ENCODE data around the gene WDHD1.
A peak's percentile ranks its signal among the peaks of the same experiment; 100 is the strongest.
"Not testable (repeated sequence)": the region's sequence is repeated elsewhere in the genome, so short reads cannot be mapped to it uniquely, and the experiment has no call there.

The WDHD1 gene

GRCh38 chr14:55047301-55048053 lies 20.6 kb upstream of the WDHD1 start:
- FAIRE-seq: no peak

DNA sequence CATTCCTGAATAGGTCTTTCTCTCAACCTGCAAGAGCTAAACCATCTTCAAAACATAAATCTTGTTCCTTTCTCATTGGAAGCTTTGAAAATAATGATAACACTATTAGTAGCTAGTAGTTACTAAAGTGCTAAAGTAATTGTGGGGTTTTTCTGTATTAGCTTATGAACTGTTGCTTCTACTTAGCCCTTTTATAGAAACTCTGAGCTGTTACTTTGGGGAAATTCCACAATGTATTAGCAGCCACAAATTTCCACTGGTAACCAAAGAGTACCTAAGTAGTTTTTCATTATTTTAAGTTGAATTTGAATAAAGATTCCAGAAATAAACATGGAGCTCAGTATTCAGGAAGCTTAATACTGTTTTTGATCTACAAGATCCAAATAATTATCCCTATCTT lies 18.2 kb upstream of the WDHD1 start:
- FAIRE-seq: no peak

DNA sequence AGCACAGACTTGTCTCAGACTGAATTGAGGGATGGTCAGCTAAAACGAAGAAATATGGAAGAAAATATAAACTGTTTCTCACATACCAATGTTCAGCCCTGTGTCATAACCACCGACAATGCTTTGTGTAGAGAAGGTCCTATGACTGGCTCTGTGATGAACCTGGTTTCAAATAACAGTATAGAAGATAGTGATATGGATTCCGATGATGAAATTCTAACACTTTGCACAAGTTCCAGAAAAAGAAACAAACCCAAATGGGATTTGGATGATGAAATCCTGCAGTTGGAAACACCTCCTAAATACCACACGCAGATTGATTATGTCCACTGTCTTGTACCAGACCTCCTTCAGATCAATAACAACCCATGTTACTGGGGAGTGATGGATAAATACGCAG lies 16.6 kb upstream of the WDHD1 start:
- no peak for FAIRE-seq

GRCh38 chr14:55038708-55039107 lies 11.8 kb upstream of the WDHD1 start:
- FAIRE-seq: no peak

DNA sequence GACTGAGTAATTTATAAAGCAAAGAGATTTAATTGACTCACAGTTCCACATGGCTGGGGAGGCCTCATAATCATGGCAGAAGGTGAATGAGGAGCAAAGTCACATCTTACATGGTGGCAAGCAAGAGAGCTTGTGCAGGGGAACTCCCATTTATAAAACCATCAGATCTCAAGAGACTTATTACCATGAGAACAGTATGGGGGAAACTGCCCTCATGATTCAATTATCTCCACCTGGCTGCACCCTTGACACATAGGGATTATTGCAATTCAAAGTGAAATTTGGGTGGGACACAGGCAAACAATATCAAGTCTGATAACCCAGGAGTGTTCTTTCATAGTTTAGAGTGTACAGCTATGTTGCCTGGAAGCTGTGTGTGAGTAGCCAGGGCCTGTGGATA lies 11.1 kb upstream of the WDHD1 start:
- FAIRE-seq: not testable (repeated sequence)

DNA sequence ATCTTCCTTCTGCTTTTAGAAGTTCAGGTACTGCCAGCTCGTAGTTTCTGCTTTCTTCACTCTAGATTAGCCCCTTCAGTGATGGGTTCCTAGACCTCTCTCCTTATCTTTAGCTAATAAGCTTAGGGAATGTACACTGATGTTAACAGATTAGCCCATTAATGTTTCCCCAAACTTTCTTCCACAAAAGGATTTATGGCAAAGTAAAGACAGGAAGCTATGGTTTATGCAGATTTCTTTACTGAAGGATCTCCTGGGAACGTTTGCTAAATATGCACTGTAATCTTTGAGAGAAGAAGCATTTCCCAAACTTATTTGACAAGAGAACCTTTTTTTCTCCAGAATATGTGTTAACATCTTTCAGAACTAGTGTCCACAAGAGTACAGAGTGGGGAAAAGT lies 4.3 kb upstream of the WDHD1 start:
- FAIRE-seq: no peak

- no peak for FAIRE-seq
These were observed 1.6 kb upstream of the WDHD1 start for GRCh38 chr14:55028476-55028875.

GRCh38 chr14:55028066-55028465 lies 1.2 kb upstream of the WDHD1 start:
- no peak for FAIRE-seq

DNA sequence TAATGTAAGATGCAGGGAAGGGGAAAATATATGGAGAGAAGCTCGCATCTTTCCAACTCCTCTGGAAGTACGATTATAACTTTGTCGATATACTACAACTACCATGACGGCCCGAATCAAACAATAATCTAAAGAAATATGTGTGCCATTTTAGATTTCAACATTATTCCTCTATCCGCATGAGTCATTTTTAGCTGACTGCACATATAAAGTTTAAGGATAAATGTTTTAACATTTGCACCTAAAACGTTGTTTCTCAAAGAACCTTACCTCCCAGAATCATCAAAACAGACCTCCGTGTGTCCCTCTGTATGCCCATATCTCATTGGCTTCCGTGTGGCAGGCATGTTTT lies 482 bp downstream of the WDHD1 start:
- no peak for FAIRE-seq

GRCh38 chr14:55025948-55026347 lies 951 bp downstream of the WDHD1 start:
- no peak for FAIRE-seq

- not testable (repeated sequence) for FAIRE-seq
These were observed 2.5 kb downstream of the WDHD1 start for GRCh38 chr14:55024365-55024764.

DNA sequence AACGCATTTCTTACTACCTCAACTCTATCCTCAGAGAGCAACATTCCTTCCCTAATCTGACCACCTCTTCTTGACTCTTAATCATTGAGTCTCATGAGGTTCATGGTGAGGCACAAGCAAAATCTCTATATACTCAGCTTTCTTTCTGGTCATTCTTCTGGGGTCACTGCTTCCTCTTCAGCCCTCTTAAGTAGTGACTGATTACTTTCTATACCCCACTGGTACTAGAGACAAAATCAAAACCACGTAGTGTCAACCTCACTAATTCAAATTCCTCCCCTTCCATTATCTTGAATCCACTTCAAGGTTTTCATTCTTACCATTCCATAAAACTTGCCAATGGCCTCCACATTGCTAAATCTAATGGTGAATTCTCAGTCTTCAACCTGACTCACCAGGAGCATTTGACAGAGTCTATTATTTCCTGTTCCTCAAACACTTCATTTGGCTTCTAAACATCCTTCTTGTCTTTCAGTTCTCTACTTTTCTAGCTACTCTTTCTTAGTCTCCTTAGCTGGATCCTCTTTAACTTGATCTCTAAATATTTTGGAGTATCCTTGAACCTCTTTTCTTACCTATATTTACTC lies 6.8 kb downstream of the WDHD1 start:
- FAIRE-seq: no peak

DNA sequence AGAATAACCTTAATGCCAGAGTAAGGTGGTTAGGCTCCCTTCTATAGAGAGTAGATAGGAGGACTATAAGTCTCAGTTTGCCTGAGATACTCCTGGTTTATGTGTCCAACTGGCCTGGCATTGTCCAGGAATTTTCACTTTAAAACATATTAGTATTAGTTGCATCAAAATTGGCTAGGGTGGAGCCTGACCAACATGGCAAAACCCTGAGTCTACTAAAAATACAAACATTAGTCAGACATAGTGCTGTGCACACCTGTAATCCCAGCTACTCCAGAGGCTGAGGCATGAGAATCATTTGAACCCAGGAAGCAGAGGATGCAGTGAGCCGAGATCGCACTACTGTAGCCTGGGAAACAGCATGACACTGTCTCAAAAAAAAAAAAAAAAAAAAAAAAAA lies 11.9 kb downstream of the WDHD1 start:
- FAIRE-seq: no peak

- FAIRE-seq: no peak
These were observed 21.8 kb downstream of the WDHD1 start for GRCh38 chr14:55005071-55005470.

DNA sequence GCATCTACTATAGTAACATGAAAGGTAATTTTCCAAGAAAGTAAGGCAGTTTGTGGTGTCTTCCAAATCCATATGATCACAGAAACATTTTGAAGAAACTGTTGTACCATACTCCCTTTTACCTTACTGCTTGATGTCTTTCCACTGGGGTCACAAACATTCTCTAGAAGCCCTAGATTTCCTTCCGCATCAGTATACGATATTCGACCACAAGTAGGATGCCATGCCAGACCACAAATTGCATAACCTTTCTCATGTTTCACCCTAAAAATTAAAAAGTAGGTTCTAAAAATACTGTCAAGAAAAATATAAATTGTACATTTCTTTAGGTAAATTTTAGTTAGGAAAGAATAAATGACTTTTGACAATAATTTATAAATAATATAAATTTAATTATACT lies 26.5 kb downstream of the WDHD1 start:
- FAIRE-seq: no peak

DNA sequence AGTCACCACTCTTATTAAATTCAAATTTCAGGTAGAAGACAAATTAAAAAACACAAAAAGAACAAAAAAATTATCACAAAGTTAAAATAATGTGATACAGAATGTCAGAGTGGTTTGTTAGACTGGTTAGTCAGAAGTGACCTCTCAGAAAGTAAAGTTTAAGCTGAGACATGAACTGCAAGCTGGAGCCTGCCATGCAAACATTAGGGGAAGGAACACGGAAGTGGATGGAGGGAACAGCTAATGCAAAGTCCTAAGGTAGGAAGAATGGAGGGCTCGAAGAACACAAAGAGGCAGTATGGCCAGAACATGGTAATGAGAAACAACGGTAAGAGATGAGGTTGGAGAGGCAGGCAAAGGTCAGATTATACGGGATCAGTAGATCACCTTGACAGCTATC lies 41.7 kb downstream of the WDHD1 start:
- FAIRE-seq: no peak

DNA sequence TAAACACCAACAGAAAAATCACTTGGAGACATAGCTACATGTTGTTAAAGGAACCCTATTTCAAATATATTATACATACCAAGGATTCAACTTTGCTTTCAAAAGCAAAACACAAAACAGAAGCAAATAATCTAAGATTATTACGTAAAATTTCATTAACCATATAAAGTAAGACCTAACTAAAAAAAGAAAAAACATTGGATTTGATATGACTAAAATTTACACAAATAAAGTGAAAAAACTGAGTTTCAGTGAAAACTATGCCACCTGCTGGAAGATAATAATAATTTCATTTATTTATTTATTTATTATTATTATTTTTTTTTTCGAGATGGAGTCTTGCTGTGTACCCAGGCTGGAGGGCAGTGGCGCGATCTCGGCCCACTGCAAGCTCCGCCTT lies 45.2 kb downstream of the WDHD1 start:
- FAIRE-seq: peak; percentile 55

DNA sequence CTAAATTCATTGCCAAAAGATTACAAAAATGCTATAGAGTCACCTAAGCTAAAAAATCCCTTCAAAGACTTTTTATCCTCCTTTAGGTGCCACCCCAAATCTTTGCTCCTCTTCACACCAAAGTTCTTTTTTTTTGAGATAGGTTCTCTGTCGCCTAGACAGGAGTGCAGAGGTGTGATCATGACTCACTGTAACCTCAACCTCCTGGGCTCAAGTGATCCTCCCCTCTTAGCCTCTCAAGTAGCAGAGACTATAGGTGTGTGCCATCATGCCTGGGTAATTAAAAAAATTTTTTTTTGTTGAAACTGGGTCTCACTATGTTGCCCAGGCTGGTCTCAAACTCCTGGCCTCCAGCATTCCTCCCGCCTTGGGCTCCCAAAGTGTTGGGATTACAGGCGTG lies 47.9 kb downstream of the WDHD1 start:
- FAIRE-seq: no peak

DNA sequence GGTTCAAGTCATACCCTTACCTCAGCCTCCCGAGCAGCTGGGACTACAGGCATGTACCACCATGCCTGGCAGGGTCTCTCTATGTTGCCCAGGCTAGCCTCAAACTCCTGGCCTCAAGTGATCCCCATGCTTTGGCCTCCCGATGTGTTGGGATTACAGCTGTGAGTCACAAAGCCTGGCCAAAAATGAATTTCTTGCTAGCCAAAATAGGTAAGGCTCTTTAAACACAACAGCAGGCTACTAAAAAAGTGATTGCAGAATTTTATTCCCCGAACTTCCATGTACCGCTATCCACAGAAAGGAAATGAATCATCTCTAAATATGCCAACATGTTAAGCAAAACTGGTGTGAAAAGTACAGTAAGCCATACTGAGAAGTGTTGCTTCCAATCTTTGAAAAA lies 50.6 kb downstream of the WDHD1 start:
- no peak for FAIRE-seq

GRCh38 chr14:54975856-54976255 lies 51.0 kb downstream of the WDHD1 start:
- FAIRE-seq: no peak

GRCh38 chr14:54974788-54975414 lies 52.0 kb downstream of the WDHD1 start:
- FAIRE-seq: no peak

DNA sequence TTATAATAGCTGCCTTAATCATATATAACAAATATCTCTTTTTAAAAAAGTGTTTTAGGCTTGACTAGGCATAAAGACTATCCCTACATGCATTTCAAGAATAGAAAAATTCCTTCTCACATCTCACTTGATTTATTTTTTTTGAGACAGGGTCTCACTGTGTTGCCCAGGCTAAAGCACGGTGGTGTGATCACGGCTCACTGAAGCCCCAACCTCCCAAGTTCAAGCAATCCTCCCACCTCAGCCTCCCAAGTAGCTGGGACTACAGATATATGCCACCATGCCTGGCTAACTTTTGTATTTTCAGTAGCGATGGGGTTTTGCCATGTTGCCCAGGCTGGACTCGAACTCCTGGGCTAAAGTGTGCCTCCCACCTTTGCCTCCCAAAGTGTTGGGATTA lies 59.4 kb downstream of the WDHD1 start:
- FAIRE-seq: no peak

- peak; percentile 53 for FAIRE-seq
These were observed 71.8 kb downstream of the WDHD1 start for GRCh38 chr14:54955143-54955542.

- not testable (repeated sequence) for FAIRE-seq
These were observed 73.3 kb downstream of the WDHD1 start for GRCh38 chr14:54953609-54954008.
